ENCODE data around the gene WDFY2. TPM values are rescaled to one million over a fixed set of nuclear protein-coding genes. Genes with fewer than 3 reads are reported as not detected.

The WDFY2 gene
- total RNA-seq, 2 donors from 2014 or later, result 25.7 to 31.9 TPM

GRCh38 chr13:51805313-51805712 lies 221.1 kb downstream of the WDFY2 start:
- ATAC-seq (no peak), DNase-seq (no peak)
- intact Hi-C loops (cut with DNase I), result no loop called here
- Histone ChIP-seq H3K36me3 (replicated peaks in 1 of 2; ENCODE audit: insufficient read depth in 1 of 2, low read depth in 2 of 2) (no peaks in the 10 kb centered on the region), H3K9me3 (no peaks in the 10 kb centered on the region), H3K4me1 (peaks cover 58% of the 10 kb centered on the region), H3K4me3 (peak overlapping the region in 1 of 2 donors; percentile 29), H3K27ac (peak overlapping the region; percentile 98 to 100 (median 99)), H3K27me3 (no peaks in the 10 kb centered on the region)
- WGBS, 2 donors, result 61 to 66% methylated on average over 4 of the region's 4 CpGs
- TF ChIP-seq POLR2A (IDR thresholded peaks at IDR 0.05) (no peak), CTCF (IDR thresholded peaks at IDR 0.05) (no peak)

GRCh38 chr13:51805925-51806324 lies 221.7 kb downstream of the WDFY2 start:
- Histone ChIP-seq H3K4me1 (peaks cover 52% of the 10 kb centered on the region), H3K4me3 (no peak overlapping the region), H3K27me3 (no peaks in the 10 kb centered on the region), H3K9me3 (no peaks in the 10 kb centered on the region), H3K27ac (peak overlapping the region; percentile 65 to 100 (median 99)), H3K36me3 (replicated peaks in 1 of 2; ENCODE audit: insufficient read depth in 1 of 2, low read depth in 2 of 2) (no peaks in the 10 kb centered on the region)
- DNase-seq, result no peak
- intact Hi-C loops (cut with DNase I), result no loop called here
- TF ChIP-seq POLR2A (IDR thresholded peaks at IDR 0.05) (no peak), CTCF (IDR thresholded peaks at IDR 0.05) (no peak)
- no peak for ATAC-seq
- WGBS, 2 donors, result 65 to 76% methylated on average over 2 of the region's 2 CpGs

GRCh38 chr13:51806566-51806965 lies 222.3 kb downstream of the WDFY2 start:
- peak; percentile 77 to 94 (median 90) for DNase-seq

GRCh38 chr13:51807041-51807440 lies 222.8 kb downstream of the WDFY2 start:
- 55 to 74% methylated on average over 4 to 5 of the region's 5 CpGs for WGBS, 2 donors
- intact Hi-C loops (cut with DNase I), result no loop called here
- H3K36me3 ChIP-seq (replicated peaks in 1 of 2; ENCODE audit: insufficient read depth in 1 of 2, low read depth in 2 of 2), result no peaks in the 10 kb centered on the region
- H3K27me3 ChIP-seq, result no peaks in the 10 kb centered on the region
- TF ChIP-seq POLR2A (IDR thresholded peaks at IDR 0.05) (no peak), CTCF (IDR thresholded peaks at IDR 0.05) (no peak)
- no peak for ATAC-seq
- DNase-seq, result no peak
- H3K9me3 ChIP-seq, result no peaks in the 10 kb centered on the region
- H3K27ac ChIP-seq, result peak overlapping the region in 3 of 4 donors; percentile 13 to 24 (median 13)
- no peak overlapping the region for H3K4me3 ChIP-seq
- H3K4me1 ChIP-seq, result peaks cover 40% of the 10 kb centered on the region

More at GRCh38 chr13:51806566-51806965, 222.3 kb downstream of the WDFY2 start:
- peaks cover 45% of the 10 kb centered on the region for H3K4me1 ChIP-seq
- no peaks in the 10 kb centered on the region for H3K9me3 ChIP-seq
- H3K36me3 ChIP-seq (replicated peaks in 1 of 2; ENCODE audit: insufficient read depth in 1 of 2, low read depth in 2 of 2), result no peaks in the 10 kb centered on the region
- peak; percentile 22 for ATAC-seq
- peak overlapping the region in 3 of 4 donors; percentile 65 to 100 (median 98) for H3K27ac ChIP-seq
- H3K4me3 ChIP-seq, result no peak overlapping the region
- TF ChIP-seq CTCF (IDR thresholded peaks at IDR 0.05), result no peak
- TF ChIP-seq POLR2A (IDR thresholded peaks at IDR 0.05), result no peak
- WGBS, 2 donors, result 43 to 45% methylated on average over 2 of the region's 2 CpGs
- intact Hi-C loops (cut with DNase I), result no loop called here
- no peaks in the 10 kb centered on the region for H3K27me3 ChIP-seq

- Histone ChIP-seq H3K36me3 (replicated peaks in 1 of 2; ENCODE audit: insufficient read depth in 1 of 2, low read depth in 2 of 2) (no peaks in the 10 kb centered on the region), H3K4me3 (no peak overlapping the region), H3K4me1 (peaks cover 26% of the 10 kb centered on the region), H3K9me3 (no peaks in the 10 kb centered on the region), H3K27ac (no peak overlapping the region), H3K27me3 (no peaks in the 10 kb centered on the region)
- intact Hi-C loops (cut with DNase I), result no loop called here
- TF ChIP-seq POLR2A (IDR thresholded peaks at IDR 0.05), result no peak
- TF ChIP-seq CTCF (IDR thresholded peaks at IDR 0.05), result no peak
- no peak for DNase-seq
- no peak for ATAC-seq
These were observed 224.5 kb downstream of the WDFY2 start for GRCh38 chr13:51808811-51809210.

All from body of pancreas (tissue), 4 donors.